GM20000 (cell line): ENCODE results near the gene ACRBP.

Source experiments
- DNase-seq: peaks from one replicate; pipeline ENCODE4 v3.0.0; 2012; ENCODE audit warnings: low spot score
- TF ChIP-seq, protein P1 (sequence below): IDR thresholded peaks from 2 replicates; pipeline ENCODE4 v1.5.1; 2012; ENCODE audit warnings: mild to moderate bottlenecking, control low read depth; ENCODE audit errors: extremely low read depth, missing control alignments

Gene ACRBP

GRCh38 chr12:6592087-6592486, 55.1 kb downstream of the ACRBP start:
- no peak for DNase-seq
- TF ChIP-seq, protein P1, sequence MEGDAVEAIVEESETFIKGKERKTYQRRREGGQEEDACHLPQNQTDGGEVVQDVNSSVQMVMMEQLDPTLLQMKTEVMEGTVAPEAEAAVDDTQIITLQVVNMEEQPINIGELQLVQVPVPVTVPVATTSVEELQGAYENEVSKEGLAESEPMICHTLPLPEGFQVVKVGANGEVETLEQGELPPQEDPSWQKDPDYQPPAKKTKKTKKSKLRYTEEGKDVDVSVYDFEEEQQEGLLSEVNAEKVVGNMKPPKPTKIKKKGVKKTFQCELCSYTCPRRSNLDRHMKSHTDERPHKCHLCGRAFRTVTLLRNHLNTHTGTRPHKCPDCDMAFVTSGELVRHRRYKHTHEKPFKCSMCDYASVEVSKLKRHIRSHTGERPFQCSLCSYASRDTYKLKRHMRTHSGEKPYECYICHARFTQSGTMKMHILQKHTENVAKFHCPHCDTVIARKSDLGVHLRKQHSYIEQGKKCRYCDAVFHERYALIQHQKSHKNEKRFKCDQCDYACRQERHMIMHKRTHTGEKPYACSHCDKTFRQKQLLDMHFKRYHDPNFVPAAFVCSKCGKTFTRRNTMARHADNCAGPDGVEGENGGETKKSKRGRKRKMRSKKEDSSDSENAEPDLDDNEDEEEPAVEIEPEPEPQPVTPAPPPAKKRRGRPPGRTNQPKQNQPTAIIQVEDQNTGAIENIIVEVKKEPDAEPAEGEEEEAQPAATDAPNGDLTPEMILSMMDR = no peak
